Medulla oblongata (tissue), 1 donor: ENCODE results near the gene LRRC15.
A peak's percentile ranks its signal among the peaks of the same experiment; 100 is the strongest.

ENCODE experiments used
- DNase-seq: peaks from one replicate; pipeline ENCODE4 v3.0.0-alpha.2; 2015; ENCODE audit errors: extremely low spot score

The LRRC15 gene

DNA sequence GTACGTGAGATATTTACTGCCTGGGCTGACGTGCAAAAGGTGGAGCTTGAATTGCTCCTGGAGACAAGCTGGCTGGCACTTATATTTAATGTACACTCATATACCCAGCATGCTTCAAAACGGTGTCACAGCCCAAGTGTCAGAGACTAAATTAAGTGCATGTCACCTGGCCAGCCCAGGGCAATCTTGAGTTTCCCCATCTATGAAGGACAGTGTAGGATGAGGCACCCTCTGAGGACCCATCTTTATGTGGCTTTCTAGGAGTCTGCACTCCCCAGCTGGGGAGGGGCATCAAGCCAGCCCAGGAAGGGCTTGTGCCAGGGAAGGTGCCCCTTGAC, 5.3 kb downstream of the LRRC15 start:
- DNase-seq = no peak

- DNase-seq = no peak
Measured at GRCh38 chr3:194360568-194360967, 9.0 kb downstream of the LRRC15 start.

GRCh38 chr3:194357681-194358080, 11.9 kb downstream of the LRRC15 start:
- DNase-seq = no peak

DNA sequence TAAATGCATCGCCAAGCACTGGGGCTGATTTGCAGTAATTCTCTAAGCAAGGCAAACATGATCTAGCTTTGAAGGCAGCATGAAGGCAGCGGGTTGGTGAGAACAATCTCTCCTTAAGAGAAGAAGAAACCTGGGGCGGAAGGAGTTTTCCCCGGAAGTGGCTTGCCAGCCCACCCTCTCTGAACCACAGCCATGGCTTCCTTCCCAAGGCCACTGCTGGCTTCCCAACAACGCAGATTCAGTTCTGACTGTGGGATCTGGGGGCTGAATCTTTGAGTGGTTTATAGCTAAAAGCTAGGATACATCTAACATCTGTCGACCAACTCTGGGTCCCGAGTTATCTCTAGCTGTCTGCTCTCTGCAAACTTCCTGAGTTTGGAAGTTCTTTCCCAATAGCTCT, 14.2 kb downstream of the LRRC15 start:
- no peak for DNase-seq

DNA sequence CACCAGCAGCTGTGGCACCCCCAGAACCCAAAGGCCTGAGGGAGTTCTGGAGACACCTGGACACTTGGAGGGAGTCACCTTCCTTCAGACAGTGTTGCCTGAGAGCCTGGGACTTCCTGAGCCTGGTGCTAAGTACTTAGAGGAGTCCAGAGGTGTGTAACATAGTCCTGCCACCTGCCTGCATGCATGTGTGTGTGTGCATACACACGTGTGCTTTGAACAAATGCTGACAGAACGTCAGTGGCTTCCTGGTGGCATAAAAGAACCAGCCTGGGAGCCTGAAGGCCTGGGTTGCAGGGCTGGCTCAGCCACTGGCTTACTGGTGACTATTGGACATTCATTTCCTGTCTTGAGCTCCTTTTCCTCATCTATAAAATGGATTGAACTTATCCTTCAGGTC, 15.2 kb downstream of the LRRC15 start:
- no peak for DNase-seq

- no peak for DNase-seq
Measured at GRCh38 chr3:194352667-194353246, 16.8 kb downstream of the LRRC15 start.

DNA sequence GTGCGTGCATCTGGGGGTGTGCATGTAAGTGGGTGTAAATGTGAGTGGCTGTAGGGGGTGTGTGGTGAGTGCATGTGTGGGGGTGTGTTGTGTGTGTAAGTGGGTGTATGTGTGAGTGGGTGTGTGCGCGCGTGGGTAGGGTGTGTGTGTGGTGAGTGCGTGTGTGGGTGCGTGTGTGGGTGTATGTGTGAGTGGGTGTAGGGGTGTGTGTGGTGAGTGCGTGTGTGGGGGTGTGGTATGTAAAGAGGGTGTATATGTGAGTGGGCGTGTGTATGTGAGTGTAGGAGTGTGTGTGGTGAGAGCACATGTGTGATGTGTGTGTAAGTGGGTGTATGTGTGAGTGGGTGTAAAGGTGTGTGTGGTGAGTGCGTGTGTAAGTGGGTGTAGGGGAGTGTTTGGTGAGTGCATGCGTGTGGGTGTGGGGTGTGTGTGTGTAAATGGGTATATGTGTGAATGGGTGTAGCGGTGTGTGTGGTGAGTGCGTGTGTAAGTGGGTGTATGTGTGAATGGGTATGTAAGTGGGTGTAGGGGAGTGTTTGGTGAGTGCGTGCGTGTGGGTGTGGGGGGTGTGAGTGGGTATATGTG, 17.5 kb downstream of the LRRC15 start:
- no peak for DNase-seq

DNA sequence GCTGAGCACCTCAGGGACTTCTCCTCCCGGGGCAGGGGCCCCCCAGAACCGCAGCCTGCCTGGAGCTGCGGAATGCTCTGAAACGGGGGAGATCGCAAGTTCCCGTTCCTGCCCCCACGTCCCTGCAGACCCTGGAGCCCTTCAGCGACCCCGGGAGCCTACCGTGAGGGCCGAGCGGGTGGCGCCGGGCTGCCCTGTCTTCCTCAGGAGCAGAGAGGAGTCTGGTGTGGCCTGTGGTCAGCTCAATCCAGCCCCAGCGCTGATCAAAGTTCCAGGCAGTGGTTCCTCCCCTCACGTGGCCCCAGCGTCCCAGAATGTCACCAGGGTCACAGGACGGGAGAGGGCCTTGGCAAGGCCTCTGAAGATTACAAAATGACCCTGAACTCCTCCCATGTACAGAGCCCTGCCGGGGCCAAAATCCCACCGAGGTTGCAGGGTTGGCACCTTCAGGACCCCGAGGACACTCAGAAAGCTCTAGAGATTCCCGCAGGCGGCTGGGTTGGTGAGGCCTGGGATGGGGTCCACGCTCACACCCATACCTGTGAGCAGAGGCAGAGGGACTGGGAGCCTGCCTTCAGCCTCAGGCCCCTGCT, 18.4 kb downstream of the LRRC15 start, which contains the start of gene CPN2:
Gene CPN2, minus strand, starts transcription at position 249 of the 593 bp plus-strand sequence. CDS start 8,626 bp downstream, outside the sequence.
- DNase-seq = no peak

- no peak for DNase-seq
Measured at GRCh38 chr3:194350726-194351071, 18.8 kb downstream of the LRRC15 start.

- DNase-seq = no peak
Measured at GRCh38 chr3:194348354-194348753, 21.2 kb downstream of the LRRC15 start.

DNA sequence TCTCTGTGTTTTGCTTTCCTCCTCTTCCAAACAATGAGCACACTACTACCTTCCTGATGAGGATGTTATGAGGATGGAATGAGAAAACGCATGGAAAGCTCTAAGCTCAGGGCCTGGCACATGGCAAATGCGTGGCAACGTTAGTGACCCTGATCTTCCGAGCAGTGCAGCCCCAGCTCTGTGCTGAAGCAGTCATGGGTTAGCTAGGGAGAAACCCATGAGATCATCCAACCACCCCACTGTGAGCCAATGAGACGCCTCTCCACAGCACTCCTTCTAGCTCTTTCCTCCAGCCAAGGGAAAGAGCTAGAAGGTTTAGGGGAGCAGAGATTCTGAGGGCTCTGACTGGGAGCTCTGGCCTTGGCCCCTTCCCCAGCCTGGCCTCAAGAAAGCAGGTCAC, 22.9 kb downstream of the LRRC15 start:
- no peak for DNase-seq

DNA sequence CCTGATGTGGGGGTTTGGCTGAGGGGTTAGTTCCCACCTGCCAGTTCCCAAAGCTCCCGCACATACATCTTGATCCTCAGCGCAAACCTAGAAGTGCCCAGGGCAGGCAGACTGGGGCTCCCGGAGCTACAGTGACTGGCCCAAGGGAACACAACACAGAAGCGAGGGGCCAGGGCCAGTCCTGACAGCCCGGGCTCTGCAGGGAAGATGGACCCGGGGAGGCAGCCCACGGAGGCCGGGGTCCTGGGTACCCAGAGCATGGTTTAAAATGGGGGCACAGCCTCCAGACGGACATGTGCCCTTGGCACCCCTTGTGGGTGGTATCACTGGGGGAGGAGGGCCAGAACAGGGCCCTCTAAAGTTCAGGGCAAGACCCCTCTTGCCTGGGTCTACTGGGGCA, 23.5 kb downstream of the LRRC15 start:
- DNase-seq = no peak

- DNase-seq = peak; percentile 60
Measured at GRCh38 chr3:194344012-194344411, 25.5 kb downstream of the LRRC15 start.

DNA sequence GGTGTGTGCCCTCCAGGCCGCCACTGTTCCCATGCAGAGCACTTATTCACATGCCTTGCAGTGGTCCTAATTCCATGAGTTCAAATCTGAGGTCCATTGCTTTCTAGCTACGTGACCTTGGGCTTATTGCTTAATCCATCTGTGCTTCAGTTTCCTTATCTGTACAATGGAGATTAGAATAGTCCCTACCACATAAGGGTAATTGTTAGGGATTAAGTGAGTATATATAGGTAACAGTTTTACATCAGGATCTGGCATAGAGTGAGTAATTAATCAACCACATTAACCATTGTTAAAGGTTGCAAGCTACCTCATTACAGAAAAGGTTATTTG, 26.0 kb downstream of the LRRC15 start:
- DNase-seq = no peak

DNA sequence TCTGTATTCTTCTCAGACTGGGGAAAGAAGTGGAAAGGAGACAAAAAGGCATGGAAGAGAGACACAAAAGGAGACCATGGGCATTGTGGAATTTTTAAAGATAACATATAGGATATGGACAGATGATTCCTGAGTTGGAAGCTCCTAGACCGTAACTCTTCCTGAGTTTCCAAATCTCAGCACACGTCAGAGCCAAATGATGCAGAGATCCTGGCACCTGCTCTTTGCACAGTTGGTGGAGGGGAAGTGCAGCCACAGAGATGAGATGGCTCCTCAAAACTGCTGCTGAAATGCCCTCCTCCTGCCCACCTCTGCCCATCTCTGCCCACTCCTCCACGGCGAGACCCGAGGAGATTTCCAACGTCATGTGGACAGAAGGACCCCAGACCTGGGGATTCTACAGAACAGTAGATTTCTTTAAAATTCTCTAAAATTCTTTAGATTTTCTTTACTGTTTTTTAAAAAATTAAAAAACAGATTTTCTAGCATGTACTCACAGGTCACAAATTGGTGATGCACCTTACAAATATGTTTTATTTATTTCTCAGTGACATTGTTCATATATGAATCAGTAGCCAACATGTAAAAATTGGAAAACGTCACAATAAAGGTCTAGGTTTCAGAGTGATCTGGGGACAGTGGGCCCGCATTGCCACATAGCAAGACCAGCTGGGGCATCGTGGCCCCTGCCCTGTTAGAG, 26.5 kb downstream of the LRRC15 start:
- DNase-seq = no peak

DNA sequence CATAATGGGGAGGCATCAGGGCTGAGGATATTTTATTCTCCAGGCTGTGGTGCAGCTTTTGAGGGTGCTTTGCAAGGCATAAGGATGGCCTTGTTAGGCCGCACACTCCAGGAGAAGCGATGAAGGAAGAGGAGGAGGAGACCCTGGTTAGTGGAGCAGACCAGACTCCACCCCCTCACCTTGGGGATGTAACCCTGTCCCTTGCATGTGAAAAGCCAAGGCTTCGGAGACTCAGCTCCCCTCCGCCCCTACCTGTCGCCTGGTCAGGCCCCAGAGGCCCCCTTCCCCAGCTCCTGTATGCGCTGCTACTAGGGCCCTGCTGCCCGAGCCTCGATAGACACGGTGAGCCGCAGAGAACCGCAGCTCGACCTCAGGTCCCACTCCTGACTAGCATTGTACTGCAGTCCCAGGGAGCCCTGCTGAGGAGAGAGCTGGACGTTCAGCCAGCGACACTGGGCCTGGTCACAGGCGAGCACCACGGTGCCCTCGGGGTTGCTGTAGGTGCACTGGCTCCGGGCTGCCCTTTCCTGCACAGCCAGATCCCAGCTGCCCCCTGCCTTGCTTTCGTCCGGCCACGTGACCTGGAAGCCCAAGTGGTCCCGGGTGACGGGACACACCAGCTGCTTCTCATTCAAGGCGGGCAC, 28.7 kb downstream of the LRRC15 start:
- no peak for DNase-seq

GRCh38 chr3:194339840-194340239, 29.7 kb downstream of the LRRC15 start:
- DNase-seq = no peak

DNA sequence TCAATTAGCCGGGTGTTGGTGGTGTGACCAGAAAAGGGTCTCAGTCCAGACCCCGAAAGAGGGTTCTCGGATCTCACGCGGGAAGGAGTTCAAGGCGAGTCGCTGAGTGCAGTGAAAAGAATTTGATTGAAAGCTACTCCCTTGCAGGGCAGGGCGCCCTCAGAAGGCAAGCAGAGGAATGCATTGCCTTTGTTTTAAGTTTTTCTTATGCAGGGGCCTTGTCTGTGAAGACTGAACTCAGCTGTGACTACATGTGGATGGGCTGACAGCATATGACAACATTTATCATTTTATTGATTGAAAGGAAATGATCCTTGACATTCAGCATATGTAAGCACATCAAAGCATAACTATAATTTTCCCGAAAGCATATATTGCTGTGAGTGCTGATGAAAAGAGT, 30.2 kb downstream of the LRRC15 start:
- DNase-seq = no peak

- DNase-seq = no peak
Measured at GRCh38 chr3:194337965-194338753, 31.4 kb downstream of the LRRC15 start.

GRCh38 chr3:194336601-194337355, 32.8 kb downstream of the LRRC15 start:
- DNase-seq = no peak

DNA sequence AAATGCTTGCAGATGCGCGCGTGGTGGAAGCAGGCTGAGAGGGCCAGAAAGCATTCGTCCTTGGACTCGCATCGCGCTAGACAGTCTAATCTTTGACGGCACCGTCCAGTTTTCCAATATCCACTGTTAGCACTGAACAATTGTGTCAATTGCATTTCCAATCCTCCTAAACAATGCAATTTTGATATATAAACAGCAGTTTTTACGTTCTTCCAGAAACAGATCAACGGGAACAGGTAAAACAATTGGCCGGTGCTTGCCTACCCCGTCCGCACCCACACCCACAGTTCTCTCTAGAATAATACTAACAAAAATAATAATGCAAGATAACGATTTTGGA, 35.6 kb downstream of the LRRC15 start:
- DNase-seq = no peak
